ENCODE measurements around the gene VPS45. TPM values are rescaled to one million over a fixed set of nuclear protein-coding genes. Genes with fewer than 3 reads are reported as not detected.
A peak's percentile ranks its signal among the peaks of the same experiment; 100 is the strongest.

VPS45 gene
- total RNA-seq, 1 donor from 2014 or later = 33.1 TPM

- no peaks in the 10 kb centered on the region for H3K9me3 Mint-ChIP-seq (ENCODE audit: low read depth)
- no peak for DNase-seq (ENCODE audit: low spot score)
- peaks cover 36% of the 10 kb centered on the region for H3K36me3 Mint-ChIP-seq (ENCODE audit: low read depth)
- no peaks in the 10 kb centered on the region for H3K27me3 Mint-ChIP-seq (ENCODE audit: low read depth)
- TF ChIP-seq, protein P1, sequence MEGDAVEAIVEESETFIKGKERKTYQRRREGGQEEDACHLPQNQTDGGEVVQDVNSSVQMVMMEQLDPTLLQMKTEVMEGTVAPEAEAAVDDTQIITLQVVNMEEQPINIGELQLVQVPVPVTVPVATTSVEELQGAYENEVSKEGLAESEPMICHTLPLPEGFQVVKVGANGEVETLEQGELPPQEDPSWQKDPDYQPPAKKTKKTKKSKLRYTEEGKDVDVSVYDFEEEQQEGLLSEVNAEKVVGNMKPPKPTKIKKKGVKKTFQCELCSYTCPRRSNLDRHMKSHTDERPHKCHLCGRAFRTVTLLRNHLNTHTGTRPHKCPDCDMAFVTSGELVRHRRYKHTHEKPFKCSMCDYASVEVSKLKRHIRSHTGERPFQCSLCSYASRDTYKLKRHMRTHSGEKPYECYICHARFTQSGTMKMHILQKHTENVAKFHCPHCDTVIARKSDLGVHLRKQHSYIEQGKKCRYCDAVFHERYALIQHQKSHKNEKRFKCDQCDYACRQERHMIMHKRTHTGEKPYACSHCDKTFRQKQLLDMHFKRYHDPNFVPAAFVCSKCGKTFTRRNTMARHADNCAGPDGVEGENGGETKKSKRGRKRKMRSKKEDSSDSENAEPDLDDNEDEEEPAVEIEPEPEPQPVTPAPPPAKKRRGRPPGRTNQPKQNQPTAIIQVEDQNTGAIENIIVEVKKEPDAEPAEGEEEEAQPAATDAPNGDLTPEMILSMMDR (IDR thresholded peaks at IDR 0.05) = no peak
- peaks cover 61% of the 10 kb centered on the region for H3K4me1 Mint-ChIP-seq (ENCODE audit: low read depth)
- no peak overlapping the region for H3K4me3 Mint-ChIP-seq (ENCODE audit: unreplicated experiment)
- H3K27ac Mint-ChIP-seq (ENCODE audit: unreplicated experiment) = peak overlapping the region; percentile 68
Measured at GRCh38 chr1:150152772-150153456, 85.3 kb downstream of the VPS45 start.

- no peak for DNase-seq (ENCODE audit: low spot score)
- H3K4me1 Mint-ChIP-seq (ENCODE audit: low read depth) = peaks cover 59% of the 10 kb centered on the region
- H3K4me3 Mint-ChIP-seq (ENCODE audit: unreplicated experiment) = no peak overlapping the region
- no peaks in the 10 kb centered on the region for H3K27me3 Mint-ChIP-seq (ENCODE audit: low read depth)
- TF ChIP-seq, protein P1 (IDR thresholded peaks at IDR 0.05) = no peak
- H3K27ac Mint-ChIP-seq (ENCODE audit: unreplicated experiment) = peak overlapping the region; percentile 79
- H3K9me3 Mint-ChIP-seq (ENCODE audit: low read depth) = no peaks in the 10 kb centered on the region
- H3K36me3 Mint-ChIP-seq (ENCODE audit: low read depth) = peaks cover 39% of the 10 kb centered on the region
Measured at GRCh38 chr1:150154143-150154542, 86.6 kb downstream of the VPS45 start.

- Mint-ChIP-seq H3K36me3 (ENCODE audit: low read depth) (peaks cover 43% of the 10 kb centered on the region), H3K4me1 (ENCODE audit: low read depth) (peaks cover 63% of the 10 kb centered on the region), H3K9me3 (ENCODE audit: low read depth) (no peaks in the 10 kb centered on the region), H3K27ac (ENCODE audit: unreplicated experiment) (peak overlapping the region; percentile 57), H3K27me3 (ENCODE audit: low read depth) (no peaks in the 10 kb centered on the region), H3K4me3 (ENCODE audit: unreplicated experiment) (no peak overlapping the region)
- no peak for DNase-seq (ENCODE audit: low spot score)
- TF ChIP-seq, protein P1 (IDR thresholded peaks at IDR 0.05) = no peak
Measured at GRCh38 chr1:150155413-150156071, 88.0 kb downstream of the VPS45 start.

GRCh38 chr1:150156868-150157603, 89.5 kb downstream of the VPS45 start:
- Mint-ChIP-seq H3K27ac (ENCODE audit: unreplicated experiment) (peak overlapping the region; percentile 38), H3K27me3 (ENCODE audit: low read depth) (no peaks in the 10 kb centered on the region), H3K4me1 (ENCODE audit: low read depth) (peaks cover 66% of the 10 kb centered on the region), H3K4me3 (ENCODE audit: unreplicated experiment) (no peak overlapping the region), H3K9me3 (ENCODE audit: low read depth) (no peaks in the 10 kb centered on the region), H3K36me3 (ENCODE audit: low read depth) (peaks cover 39% of the 10 kb centered on the region)
- TF ChIP-seq, protein P1 (IDR thresholded peaks at IDR 0.05) = no peak
- no peak for DNase-seq (ENCODE audit: low spot score)

DNA sequence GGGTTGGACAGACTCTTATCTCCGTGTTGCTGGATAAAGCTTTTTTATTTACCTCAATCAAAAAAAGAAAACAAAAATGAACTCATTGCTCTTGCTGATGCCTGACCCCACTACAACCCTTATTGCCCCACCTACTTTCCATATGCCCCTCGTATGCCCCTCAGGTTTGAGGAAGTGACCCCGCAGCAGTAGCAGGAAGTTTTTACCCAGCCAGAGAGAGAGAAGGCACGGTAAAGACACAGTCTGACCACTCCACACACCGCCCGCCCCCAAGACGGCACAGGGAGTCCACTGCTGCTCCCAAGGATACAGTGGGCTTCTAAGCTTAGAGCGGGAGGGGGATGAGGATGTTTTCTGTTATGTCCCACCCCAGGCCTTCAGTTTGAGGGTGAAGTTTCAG, 92.0 kb downstream of the VPS45 start:
- no peak for DNase-seq (ENCODE audit: low spot score)
- Mint-ChIP-seq H3K9me3 (ENCODE audit: low read depth) (no peaks in the 10 kb centered on the region), H3K27ac (ENCODE audit: unreplicated experiment) (peak overlapping the region; percentile 68), H3K27me3 (ENCODE audit: low read depth) (no peaks in the 10 kb centered on the region), H3K4me3 (ENCODE audit: unreplicated experiment) (no peak overlapping the region), H3K36me3 (ENCODE audit: low read depth) (peaks cover 28% of the 10 kb centered on the region), H3K4me1 (ENCODE audit: low read depth) (peaks cover 67% of the 10 kb centered on the region)
- TF ChIP-seq, protein P1 (IDR thresholded peaks at IDR 0.05) = no peak

All from chondrocyte (in vitro differentiated cells).